Right renal cortex interstitium (tissue), 3 donors: ENCODE results near the gene PI4K2A. TPM values are rescaled to one million over a fixed set of nuclear protein-coding genes. Genes with fewer than 3 reads are reported as not detected.
"Not testable (repeated sequence)": the region's sequence is repeated elsewhere in the genome, so short reads cannot be mapped to it uniquely, and the experiment has no call there.

ENCODE experiments used
- DNase-seq, 3 donors: peaks; one replicate each; pipeline ENCODE4 v3.0.0-alpha.2; 2013; ENCODE audit warnings: low read depth in 3 of 3, low spot score in 2 of 3
- polyA plus RNA-seq, 3 donors: library from polyadenylated mRNA; unstranded; fragments of 120-200 nt; gene quantifications; one replicate each; pipeline ENCODE4 v1.2.1, GENCODE V29; 2013; ENCODE audit not compliant: insufficient read length in 3 of 3

PI4K2A gene
- polyA plus RNA-seq, 3 donors, result 20.3 to 22.0 (median 20.3) TPM

DNA sequence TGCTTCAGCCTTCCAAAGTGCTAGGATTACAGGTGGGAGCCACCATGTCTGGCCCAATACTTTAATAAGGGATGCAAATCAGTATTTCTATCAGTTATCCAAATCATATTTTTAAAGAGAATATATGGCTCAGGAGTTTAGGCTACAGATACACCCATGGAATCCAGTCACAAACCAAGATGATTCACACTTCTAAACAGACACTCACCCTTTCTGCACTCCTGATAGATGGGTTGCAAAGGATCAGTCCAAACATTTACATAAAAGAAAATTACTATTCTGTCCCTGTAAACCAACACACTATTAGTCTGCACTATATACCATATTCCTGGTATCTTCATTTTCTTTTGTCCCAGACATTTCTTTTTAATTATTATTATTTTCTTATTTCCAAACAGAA lies 9.4 kb upstream of the PI4K2A start:
- DNase-seq, result no peak

DNA sequence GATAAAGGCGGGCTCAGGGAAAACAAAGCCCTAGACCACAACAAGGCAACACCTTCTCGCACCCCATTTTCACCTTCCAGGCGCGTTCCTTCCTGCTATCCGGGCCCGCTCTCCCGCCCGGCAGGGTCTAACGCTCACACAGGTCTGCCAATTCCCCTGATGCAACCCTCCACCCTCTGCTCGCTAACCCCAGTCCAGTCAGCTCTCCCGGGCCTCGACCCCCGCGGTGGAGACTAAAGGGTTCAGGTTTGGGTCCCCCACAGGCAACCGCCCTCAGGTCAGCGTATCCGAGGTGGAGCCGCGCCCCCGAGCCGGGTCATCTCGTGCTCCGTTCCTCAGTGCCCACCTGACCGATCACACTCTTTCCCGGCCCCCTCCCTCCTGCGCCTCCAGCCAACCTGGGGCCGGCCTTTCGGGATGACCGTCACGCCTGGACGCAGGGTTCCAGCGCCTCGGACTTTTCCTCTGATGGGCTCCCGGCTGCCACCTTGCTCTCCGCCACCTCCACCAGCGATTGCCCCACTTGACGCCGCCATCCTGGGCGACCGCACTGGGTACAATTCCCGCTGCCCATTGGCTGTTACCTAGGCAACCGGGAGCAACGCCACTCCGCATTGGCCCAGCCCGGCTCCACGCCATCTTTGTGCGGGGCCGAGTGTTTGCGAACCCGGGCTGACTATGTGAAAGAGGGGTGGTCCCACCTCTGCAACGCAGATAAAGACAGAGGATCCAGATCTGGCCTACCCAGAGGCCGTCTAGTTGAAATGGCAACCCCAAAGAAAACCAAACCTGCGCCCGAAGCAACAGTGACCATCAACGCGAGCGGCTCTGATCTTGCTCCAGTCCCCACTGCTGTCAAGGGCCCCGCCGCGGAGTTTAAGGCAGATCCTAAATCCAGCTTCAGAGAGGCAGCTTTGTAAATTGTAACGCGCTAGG lies 7.3 kb upstream of the PI4K2A start, which contains the start of gene MORN4:
TSS of gene MORN4 (minus strand) at position 552 of the 936 bp plus-strand sequence. CDS start 13,847 bp downstream, outside the sequence.
- DNase-seq, result peak; percentile 89 to 95 (median 92)

DNA sequence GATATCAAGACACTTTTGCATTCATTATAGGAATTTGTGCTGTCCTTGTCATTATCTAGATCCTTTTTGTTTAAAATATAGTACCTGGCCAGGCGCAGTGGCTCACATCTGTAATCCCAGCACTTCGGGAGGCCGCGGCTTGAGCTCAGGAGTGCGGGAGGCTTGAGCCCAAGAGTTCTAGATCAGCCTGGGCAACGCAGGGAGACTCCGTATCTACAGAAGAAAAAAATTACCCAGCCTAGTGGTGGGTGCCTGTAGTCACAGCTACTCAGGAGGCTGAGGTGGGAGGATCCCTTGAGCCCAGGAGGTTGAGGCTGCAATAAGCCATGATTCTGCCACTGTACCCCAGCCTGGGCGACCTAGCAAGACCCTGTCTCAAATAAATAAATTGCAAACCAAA lies 6.5 kb upstream of the PI4K2A start:
- no peak for DNase-seq

DNA sequence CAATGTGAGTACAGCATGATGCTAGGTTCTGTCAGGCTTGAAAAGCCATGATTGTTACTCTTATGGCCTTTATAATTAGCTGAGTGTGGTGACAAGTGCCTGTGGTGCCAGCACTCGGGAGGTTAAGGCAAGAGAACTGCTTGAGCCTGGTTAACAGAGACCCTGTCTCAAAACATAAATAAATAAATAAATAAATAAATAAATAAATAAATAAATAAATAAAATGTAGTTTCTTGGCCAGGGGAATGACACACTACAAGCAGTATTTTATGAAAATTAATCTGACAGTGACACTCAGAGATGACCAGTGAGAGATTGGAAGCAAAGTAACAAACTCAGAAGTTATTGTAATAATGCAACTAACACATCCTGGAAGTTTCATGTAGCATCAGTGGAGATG lies 4.9 kb upstream of the PI4K2A start:
- DNase-seq, result no peak

DNA sequence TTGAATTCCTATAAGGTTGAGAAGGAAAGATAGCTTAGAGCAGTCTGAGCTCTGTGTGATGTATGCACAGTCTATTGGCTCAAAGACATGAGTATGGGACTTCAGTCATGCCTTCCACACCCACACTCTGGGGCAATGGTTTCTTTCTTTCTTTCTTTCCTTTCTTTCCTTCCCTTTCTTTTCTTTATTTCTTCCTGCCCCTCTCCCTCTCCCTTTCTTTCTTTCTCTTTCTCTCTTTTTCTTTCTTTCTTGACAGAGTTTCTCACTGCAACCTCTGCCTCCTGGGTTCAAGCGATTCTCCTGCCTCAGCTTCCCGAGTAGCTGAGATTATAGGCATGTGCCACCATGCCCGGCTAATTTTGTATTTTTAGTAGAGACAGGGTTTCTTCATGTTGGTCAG lies 1.4 kb upstream of the PI4K2A start:
- not testable (repeated sequence) for DNase-seq

DNA sequence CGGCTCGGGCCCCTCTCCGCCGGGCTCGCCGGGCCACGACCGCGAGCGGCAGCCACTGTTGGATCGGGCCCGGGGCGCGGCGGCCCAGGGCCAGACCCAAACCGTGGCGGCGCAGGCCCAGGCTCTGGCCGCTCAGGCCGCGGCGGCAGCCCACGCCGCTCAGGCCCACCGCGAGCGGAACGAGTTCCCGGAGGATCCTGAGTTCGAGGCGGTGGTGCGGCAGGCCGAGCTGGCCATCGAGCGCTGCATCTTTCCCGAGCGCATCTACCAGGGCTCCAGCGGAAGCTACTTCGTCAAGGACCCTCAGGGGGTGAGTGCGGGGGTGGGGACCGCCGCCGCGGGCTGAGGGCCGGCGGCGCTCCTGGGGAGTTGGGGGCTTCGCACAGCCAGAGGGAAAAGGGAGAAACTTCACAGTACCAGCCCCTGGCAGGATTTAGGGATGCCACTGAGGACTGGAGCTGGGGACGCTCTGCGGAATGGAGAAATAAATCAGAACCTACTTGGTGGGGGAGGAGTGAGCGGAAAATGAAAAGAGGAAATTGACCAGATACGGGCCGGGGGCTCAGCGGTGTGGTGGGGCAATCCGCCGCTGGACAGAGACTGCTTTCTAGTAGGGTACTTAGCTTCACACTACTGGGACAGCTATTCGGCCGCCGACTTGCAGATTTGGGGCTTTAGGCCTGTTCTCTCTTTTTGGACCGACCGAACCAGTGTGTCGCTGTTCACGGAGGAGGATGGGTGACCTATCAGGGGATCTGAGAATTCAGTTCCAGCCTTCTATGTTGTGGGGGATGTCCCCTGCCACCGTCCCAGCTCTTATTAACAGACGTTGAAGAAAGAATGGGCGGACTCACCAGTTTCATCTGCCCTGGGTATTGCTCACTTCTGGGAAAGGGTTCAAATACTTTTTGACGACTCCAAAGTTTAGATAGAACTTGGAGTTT lies 669 bp downstream of the PI4K2A start:
- DNase-seq, result no peak

DNA sequence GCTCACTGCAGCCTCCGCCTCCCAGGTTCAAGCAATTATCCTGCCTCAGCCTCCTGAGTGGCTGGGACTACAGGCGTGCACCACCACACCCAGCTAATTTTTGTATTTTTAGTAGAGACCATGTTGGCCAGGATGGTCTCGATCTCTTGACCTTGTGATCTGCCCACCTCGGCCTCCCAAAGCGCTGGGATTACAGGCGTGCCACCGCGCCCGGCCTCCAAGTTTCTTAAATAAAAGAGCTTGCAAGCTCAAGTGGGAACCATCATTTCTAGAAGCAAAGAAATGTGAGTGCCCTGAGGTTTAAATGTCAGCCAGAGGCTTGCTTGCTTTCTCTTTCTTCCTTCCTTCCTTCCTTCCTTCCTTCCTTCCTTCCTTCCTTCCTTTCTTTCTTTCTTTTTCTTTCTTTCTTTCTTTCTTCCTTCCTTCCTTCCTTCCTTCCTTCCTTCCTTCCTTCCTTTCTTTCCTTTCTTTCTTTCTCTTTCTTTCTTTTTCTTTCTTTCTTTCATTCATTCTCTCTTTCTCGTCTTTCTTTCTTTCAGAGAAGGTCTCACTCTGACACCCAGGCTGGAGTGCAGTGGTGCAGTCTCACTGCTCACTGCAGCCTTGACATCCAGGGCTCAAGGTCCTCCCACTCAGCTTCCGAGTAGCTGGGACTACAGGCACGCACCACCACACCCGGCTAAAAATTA lies 2.1 kb downstream of the PI4K2A start:
- not testable (repeated sequence) for DNase-seq

DNA sequence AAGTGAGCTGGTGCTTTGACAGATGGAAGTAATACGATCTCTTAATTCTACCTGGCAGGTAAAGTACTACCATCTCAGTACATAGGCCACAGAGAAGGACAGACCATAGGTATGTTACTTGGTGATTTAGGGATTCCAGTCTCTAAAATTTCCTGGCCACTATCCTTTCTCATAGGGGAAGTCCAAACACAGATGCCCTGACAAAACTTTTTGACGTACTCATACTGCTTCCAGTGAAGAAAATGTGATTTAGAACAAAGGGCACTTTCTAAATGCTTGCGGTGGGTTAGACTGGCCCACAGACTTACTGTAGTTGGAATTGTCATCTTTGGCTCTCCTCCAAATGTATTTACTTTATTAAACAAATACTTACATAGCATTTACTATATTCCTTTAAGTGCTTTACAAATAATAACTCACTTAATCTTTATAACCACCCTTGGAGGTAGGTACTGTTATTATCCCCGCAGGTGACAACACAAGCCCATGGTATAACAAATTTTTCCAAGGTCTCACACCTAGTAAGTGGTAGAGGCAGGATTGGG lies 3.0 kb downstream of the PI4K2A start:
- no peak for DNase-seq

DNA sequence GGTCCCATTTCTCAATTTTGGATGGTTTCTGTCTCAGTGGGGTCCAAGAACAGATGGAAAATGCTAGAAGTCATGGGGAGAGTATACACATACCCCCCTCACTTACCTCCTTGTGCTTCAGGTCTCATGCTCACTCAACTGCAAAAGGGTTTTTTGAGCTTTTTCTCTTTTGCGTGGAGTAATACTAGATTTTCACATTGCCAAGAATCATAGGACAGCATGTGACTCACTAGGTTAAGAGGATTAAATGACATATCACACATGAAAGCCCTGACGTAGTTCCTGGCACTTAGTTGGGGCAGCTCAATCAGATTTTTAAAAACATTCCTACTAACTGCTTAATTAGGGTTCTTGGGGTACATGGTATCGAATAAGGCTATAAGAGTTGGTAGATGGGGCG lies 4.5 kb downstream of the PI4K2A start:
- no peak for DNase-seq

DNA sequence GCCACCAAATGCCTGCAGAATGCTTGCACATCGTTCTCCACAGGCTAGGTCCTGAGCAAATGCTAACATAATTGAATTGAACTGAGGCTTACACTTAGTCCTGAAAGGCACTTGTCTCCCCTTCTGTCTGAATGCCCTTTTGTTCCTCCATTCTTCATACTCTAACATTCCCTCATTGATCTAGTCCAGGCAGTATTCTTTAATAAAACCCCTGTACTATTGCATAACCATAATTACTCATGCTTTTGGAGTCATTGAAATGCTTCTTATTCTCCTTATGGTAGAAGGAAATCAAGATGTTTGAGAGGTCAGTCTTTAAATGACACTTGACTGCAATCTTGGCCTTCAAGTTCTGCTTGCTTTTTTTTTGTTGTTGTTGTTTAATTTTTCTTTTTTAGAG lies 7.1 kb downstream of the PI4K2A start:
- no peak for DNase-seq

DNA sequence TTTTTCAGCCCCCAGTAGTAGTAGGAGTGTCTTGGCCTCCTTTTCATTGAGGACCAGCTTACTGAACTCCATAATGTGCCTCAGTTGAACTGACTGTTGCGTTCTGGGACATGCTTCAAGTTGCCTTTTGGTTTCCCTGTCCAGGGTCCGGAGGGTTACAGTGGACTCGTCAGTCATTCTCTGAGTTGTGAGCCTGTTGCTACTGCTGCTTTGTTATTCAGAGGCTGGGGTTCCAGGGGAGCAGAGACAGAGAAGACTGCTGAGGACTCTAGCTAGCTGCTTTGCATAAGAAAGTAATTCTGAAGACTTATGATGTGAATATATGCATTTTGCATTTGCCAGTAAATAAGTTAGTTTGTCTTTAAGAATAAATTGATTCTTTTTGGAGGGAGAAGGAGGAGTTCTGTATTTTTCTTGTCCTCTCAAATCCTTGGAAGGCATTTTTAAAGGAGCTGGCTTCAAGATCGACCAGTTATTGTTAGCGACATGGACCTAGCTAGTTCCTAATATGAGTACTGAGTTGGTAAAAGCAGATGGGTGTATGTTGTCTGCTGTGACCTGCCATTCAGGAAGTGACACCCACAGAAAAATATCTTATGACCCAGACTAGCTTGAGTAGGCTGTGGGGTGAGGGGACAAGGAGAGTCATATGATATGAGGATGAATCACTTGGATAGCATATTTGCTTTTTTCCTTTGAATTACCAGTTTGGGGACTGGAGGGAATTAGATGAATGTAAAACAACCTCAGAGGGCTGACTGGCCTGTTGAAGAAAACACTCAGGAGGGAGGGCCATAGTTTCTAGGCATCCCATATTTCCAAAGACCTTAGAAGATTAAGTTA lies 8.3 kb downstream of the PI4K2A start:
- DNase-seq, result no peak

DNA sequence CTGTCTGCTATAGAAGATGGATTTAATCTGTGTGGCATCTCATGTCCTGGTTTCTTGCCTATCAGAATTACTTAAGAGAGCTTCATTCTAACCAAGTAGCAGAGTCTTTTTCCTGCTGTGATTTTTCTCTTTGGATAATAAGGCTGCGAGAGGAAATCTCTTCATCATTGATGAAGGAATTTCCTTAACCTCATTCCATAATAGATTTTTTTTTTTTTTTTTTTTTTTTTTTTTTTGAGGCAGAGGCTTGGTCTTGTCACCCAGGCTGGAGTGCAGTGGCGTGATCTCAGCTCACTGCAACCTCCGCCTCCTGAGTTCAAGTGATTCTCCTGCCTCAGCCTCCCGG lies 8.9 kb downstream of the PI4K2A start:
- not testable (repeated sequence) for DNase-seq

DNA sequence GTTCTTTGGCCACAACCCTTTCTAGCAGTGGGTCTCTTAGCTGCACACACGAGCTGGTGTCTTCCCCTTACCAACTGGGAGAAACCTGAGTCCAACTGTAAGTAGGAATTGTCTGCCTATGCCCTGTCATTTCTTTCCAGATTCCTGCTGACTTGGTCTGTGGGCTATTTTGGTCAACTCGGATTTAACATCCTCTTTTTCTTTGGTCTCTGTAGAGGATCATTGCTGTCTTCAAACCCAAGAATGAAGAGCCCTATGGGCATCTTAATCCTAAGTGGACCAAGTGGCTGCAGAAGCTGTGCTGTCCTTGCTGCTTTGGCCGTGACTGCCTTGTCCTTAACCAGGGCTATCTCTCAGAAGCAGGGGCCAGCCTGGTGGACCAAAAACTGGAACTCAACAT lies 10.3 kb downstream of the PI4K2A start:
- no peak for DNase-seq

DNA sequence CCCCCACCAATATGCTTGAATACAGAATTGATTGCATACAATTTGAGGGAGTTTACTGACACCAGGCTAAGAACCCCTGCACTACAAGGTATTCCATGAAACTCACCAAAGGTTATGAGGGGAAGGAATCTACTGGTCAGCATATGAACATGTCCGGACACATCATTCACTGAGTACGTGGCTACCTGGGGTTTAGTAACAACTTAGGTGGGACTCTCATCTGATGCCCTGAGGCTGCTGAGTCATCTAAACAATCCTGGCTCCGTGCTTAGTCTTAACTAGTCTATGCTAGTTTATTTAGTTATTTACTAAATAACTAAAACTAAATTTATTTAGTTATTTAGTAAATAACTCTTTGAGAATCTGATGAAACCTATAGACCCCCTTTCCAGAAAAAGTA lies 11.3 kb downstream of the PI4K2A start:
- no peak for DNase-seq

DNA sequence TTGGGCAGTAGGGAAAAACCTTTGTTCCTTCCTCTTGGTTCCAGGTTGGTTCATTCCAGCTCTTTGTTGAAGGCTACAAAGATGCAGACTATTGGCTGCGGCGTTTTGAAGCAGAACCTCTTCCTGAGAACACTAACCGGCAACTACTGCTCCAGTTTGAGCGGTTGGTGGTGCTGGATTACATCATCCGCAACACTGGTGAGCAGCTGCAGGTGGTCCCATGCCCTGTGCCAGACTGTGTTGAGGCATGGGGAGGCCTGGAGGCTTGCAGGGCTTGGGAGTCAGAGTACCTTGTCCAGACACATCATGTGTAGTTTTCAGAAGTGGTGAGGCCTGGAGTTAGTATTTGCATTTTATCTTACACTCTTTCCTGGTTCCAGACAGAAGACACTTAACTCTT lies 16.3 kb downstream of the PI4K2A start:
- DNase-seq, result no peak

DNA sequence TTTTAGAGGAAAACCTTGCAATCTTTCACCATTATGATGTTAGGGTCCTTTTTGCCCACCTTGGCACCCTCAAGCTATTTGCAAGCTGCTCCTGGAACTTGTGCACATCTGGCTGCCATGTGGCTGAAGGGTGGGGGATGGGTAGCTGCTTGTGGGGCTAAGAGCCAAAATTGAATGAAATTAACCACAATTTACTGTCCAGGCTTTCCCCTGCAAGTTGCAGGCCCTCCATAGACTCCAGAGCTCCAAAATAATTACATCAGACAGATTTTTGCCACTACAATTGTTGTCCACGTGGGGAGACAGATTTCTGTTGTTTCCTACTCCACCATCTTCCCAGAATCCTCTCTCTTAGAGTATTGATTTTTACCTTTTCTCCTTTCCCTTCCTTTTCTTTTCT lies 19.1 kb downstream of the PI4K2A start:
- no peak for DNase-seq

DNA sequence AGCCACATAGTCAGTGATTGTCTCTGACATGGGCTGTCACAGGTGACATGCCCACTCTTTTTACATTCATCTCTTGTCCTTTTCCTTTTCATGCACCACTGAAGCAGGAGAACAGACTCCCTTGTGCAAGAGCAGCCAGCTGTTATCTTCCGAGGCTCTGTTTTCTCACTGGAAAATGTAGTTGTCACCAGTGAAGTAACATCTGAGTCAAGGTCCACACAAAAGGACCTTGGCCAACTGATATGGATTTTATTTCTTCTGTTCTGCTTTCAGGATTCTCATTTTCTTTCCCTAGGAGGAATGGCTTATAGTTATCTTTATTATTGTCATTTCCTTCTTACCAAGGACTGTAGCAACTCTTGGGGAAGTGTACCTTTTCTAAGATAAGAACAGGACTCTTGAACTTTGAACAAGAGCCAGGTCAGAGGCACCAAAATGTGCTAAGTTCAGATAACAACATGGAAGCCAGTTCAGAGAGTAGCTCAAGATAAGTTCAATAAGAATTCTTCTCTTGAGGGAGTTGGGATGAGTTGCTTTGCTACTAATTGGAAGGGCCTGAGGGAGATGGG lies 23.9 kb downstream of the PI4K2A start:
- DNase-seq, result no peak

DNA sequence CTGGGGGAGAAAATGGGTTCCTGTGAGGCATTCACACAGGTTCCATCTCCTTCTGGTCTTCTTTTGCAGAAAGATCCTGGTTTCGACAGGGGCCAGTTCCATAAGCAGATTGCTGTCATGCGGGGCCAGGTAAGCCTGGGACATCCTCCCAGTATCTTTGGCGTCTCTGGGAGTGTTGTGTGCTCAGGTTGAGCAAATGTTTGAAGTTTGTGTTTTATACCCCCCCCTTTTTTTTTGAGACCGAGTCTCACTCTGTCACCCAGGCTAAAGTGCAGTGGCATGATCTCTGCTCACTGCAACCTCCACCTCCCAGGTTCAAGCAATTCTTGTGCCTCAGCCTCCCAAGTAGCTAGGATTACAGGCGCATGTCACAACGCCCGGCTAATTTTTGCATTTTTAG lies 26.5 kb downstream of the PI4K2A start:
- no peak for DNase-seq

DNA sequence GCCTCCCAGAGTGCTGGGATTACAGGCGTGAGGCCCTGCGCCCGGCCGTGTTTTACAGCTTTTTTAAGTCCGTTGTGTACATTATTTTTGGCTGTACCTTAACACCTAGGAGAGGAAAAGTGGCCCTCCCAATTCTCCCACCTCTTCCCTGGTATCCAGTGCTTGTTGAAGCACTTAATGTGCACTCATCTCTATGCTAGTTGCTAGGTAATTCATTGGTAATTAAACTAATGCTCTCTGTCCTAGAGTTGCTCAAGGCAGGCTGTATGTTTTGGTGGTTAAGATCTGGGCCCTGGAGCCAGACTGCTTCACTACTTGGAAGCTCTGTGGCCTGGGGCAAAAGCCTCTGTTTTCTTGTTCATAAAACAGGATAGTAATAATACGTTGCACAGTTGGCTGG lies 27.0 kb downstream of the PI4K2A start:
- DNase-seq, result no peak
